PC-9 (cell line): ENCODE data around the gene ABCE1. TPM values are rescaled to one million over a fixed set of nuclear protein-coding genes. Genes with fewer than 3 reads are reported as not detected.
"Not testable (repeated sequence)": the region's sequence is repeated elsewhere in the genome, so short reads cannot be mapped to it uniquely, and the experiment has no call there.

ENCODE experiments used
- BruUV-seq: library from RNA; stranded (reverse); fragments of 400-500 nt; replicated peaks from 2 replicates; lab custom pipeline; 2021; lab: Mats Ljungman, UMichigan
- CTCF ChIA-PET: fragments of 300-600 bp; sonication (Branson Sonifier 250); formaldehyde crosslinking; loops from one replicate; lab custom pipeline; 2022; ENCODE audit warnings: antibody characterized with exemption; lab: Charles Lee
- POLR2A ChIA-PET: fragments of 300-600 bp; sonication (Branson Sonifier 250); formaldehyde crosslinking; loops from one replicate; lab custom pipeline; 2022; ENCODE audit warnings: antibody characterized with exemption; ENCODE audit not compliant: unreplicated experiment; lab: Charles Lee
- DNase-seq, 2 experiments: peaks; one replicate each; pipeline versions ENCODE4 v3.0.0 to v3.0.0-alpha.2; 2015 to 2022; ENCODE audit warnings: mixed read lengths in 1 of 2
- H2AFZ ChIP-seq: fragments of 200-600 bp; sonication (generic); 2 replicates; pipeline ENCODE4 v1.8.1; 2017; ENCODE audit warnings: antibody characterized with exemption
- H3F3A ChIP-seq: fragments of 200-600 bp; sonication (generic); 2 replicates; pipeline ENCODE4 v1.8.1; 2017; ENCODE audit warnings: antibody characterized with exemption, mild to moderate bottlenecking, low read depth; ENCODE audit not compliant: insufficient read depth
- H3K27ac ChIP-seq: fragments of 200-600 bp; sonication (generic); 2 replicates; pipeline ENCODE4 v1.6.1; 2016; ENCODE audit warnings: mixed run types
- H3K27me3 ChIP-seq: fragments of 200-600 bp; sonication (generic); 2 replicates; pipeline ENCODE4 v1.6.1; 2016; ENCODE audit warnings: low read depth, mixed run types; ENCODE audit not compliant: insufficient read depth
- H3K36me3 ChIP-seq: fragments of 200-600 bp; sonication (generic); 2 replicates; pipeline ENCODE4 v1.6.1; 2016; ENCODE audit warnings: low read depth, mixed run types
- H3K4me1 ChIP-seq: fragments of 200-600 bp; sonication (generic); replicated peaks from 2 replicates; pipeline ENCODE4 v1.6.1; 2016; ENCODE audit warnings: mixed run types; ENCODE audit not compliant: insufficient read depth
- H3K4me2 ChIP-seq: fragments of 200-600 bp; sonication (generic); 2 replicates; pipeline ENCODE4 v1.6.1; 2017; ENCODE audit warnings: mixed run types
- H3K4me3 ChIP-seq: fragments of 200-600 bp; sonication (generic); 2 replicates; pipeline ENCODE4 v1.6.1; 2016; ENCODE audit warnings: mixed run types
- H3K79me2 ChIP-seq: fragments of 200-600 bp; sonication (generic); 2 replicates; pipeline ENCODE4 v1.6.1; 2017; ENCODE audit warnings: low read depth, mixed run types
- H3K9me2 ChIP-seq: fragments of 200-600 bp; sonication (generic); 2 replicates; pipeline ENCODE4 v1.8.1; 2017; ENCODE audit warnings: mild to moderate bottlenecking; ENCODE audit not compliant: insufficient read depth
- H3K9me3 ChIP-seq: fragments of 200-600 bp; sonication (generic); 2 replicates; pipeline ENCODE4 v1.8.1; 2016; ENCODE audit warnings: low read depth; ENCODE audit not compliant: insufficient read depth
- H4K20me1 ChIP-seq: fragments of 200-600 bp; sonication (generic); 2 replicates; pipeline ENCODE4 v1.8.1; 2017; ENCODE audit not compliant: insufficient read depth
- CTCF ChIP-seq: fragments of 200-600 bp; sonication (generic); conservative IDR thresholded peaks from 2 replicates; pipeline ENCODE4 v1.6.1; 2017; ENCODE audit warnings: mixed run types, antibody characterized with exemption, mild to moderate bottlenecking, moderate library complexity
- EZH2 ChIP-seq: fragments of 200-600 bp; sonication (generic); IDR thresholded peaks from 2 replicates; pipeline ENCODE4 v1.8.0; 2017; ENCODE audit warnings: antibody characterized with exemption, low read depth
- intact Hi-C: fragments of 100-400 bp; cut with micrococcal nuclease; formaldehyde crosslinking; loops from one replicate; pipeline ENCODE4 v1.10.0; 2022; ENCODE audit not compliant: unreplicated experiment
- total RNA-seq: library from RNA; stranded (reverse); gene quantifications from 2 replicates; pipeline ENCODE4 v1.2.3, GENCODE V29; 2021

Gene ABCE1
- total RNA-seq, 1 experiment from 2014 or later = 60.6 TPM

- Histone ChIP-seq H3F3A (peaks cover 16% of the 10 kb centered on the region), H2AFZ (no peak overlapping the region), H3K9me2 (no peaks in the 10 kb centered on the region), H3K36me3 (0 out of 2 replicates have a peak, but pooled peaks cover 4% of the 10 kb centered on the region), H4K20me1 (no peaks in the 10 kb centered on the region), H3K4me1 (no peaks in the 10 kb centered on the region), H3K27ac (peak overlapping the region; percentile 6; the same call in 1 of the 2 replicates), H3K9me3 (no peaks in the 10 kb centered on the region), H3K4me2 (no peak overlapping the region), H3K4me3 (no peak overlapping the region), H3K27me3 (no peaks in the 10 kb centered on the region), H3K79me2 (no peaks in the 10 kb centered on the region)
- intact Hi-C loops = no loop called here
- no peak for DNase-seq
- ChIA-PET POLR2A (interaction anchor here (0.7 kb wide), 1 partner anchor 13 kb away, joined by 5 read pairs; no protein-coding TSS in a partner anchor), CTCF (no interaction called here)
- BruUV-seq = no TSS peak
- TF ChIP-seq CTCF = no peak
- no peak for TF ChIP-seq EZH2
Observed at GRCh38 chr4:145131848-145132247, 33.7 kb downstream of the ABCE1 start.

- no peaks in the 10 kb centered on the region for H3K4me1 ChIP-seq
- H3K79me2 ChIP-seq = no peaks in the 10 kb centered on the region
- no TSS peak for BruUV-seq
- H2AFZ ChIP-seq = no peak overlapping the region
- no peaks in the 10 kb centered on the region for H3K27me3 ChIP-seq
- CTCF ChIA-PET = no interaction called here
- H3K9me3 ChIP-seq = no peaks in the 10 kb centered on the region
- H3K4me2 ChIP-seq = no peak overlapping the region
- intact Hi-C loops = no loop called here
- no peak overlapping the region for H3K27ac ChIP-seq
- no peak for TF ChIP-seq EZH2
- no peak for TF ChIP-seq CTCF
- H3F3A ChIP-seq = peaks cover 16% of the 10 kb centered on the region
- DNase-seq = no peak
- POLR2A ChIA-PET = interaction anchor here (0.7 kb wide), 1 partner anchor 13 kb away, joined by 5 read pairs; no protein-coding TSS in a partner anchor
- no peak overlapping the region for H3K4me3 ChIP-seq
- 0 out of 2 replicates have a peak, but pooled peaks cover 4% of the 10 kb centered on the region for H3K36me3 ChIP-seq
- no peaks in the 10 kb centered on the region for H4K20me1 ChIP-seq
- H3K9me2 ChIP-seq = no peaks in the 10 kb centered on the region
Observed at GRCh38 chr4:145132511-145133098, 34.5 kb downstream of the ABCE1 start.

- BruUV-seq, H2AFZ ChIP-seq, H3K79me2 ChIP-seq, H3K9me3 ChIP-seq, H3K27ac ChIP-seq, H3K27me3 ChIP-seq, H3K36me3 ChIP-seq, H3K4me1 ChIP-seq, DNase-seq, H4K20me1 ChIP-seq, intact Hi-C loops, H3F3A ChIP-seq, H3K9me2 ChIP-seq, H3K4me2 ChIP-seq, H3K4me3 ChIP-seq, POLR2A ChIA-PET: not testable (repeated sequence)
- CTCF ChIA-PET = interaction anchor here (0.6 kb wide), 1 partner anchor 22 kb away, joined by 4 read pairs; no protein-coding TSS in a partner anchor
Observed at GRCh38 chr4:145136219-145136618, 38.1 kb downstream of the ABCE1 start.
